ENCODE results near the gene KCNG2.

DNA sequence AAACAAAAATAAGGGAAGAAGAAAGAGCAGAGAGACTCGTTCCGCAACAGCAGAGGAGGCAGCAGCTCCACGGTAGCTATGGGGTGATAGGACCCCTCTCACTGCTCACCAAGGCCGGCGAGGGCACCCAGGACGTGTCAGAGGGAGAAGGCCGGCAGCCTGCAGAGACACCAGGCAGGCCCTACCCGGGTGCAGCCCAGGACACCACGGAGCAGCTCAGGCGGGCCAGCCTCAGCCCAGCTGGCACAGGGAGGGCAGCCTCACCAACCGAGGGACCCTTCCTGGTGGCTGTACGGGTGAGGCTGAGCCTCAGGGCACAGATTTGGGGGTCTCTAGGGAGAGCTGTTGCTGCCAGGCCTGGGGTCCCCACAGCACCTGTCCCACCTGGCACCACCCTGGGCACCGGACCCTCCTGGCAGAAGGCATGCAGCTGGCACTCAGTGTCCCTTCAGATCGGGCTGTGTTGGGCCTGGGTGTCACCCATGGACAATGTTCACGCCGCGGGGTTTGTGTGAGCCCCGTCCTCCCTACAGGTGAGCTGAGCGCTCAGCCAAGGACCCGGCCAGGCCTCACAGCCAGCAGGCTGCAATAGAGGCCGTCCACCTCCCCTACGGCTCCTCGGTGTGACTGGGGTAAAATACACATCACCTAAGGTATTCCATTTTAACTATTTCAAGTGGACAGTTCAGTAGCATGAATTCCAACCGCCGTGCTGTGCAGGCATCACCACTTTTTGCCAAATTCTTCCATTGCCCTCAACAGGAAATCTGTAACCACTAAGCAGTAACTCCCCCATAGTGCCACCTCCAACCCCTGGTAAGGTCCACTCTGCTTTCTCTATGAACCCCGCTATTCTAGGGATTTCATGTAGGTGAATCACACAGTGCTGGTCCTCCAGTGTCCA, 21.6 kb downstream of the KCNG2 start:
- TF ChIP-seq CTCF (conservative IDR thresholded peaks at IDR 0.05; ENCODE audit: low read length) (no peak), EZH2phosphoT487 (IDR thresholded peaks at IDR 0.05; ENCODE audit: borderline replicate concordance) (no peak)

All from Loucy (cell line).